ENCODE data around the gene SMAD5.

The SMAD5 gene

GRCh38 chr5:136132557-136133221 is at the start of gene SMAD5:
SMAD5 (plus strand) TSS chr5:136132845; CDS start chr5:136153761, 20,916 bp downstream.
- peak; percentile 84 for DNase-seq

GRCh38 chr5:136084698-136085097 is 47.9 kb upstream of the SMAD5 start:
- DNase-seq: no peak

- no peak for DNase-seq
Measured at GRCh38 chr5:136086783-136087566, 45.7 kb upstream of the SMAD5 start.

- no peak for DNase-seq
Measured at GRCh38 chr5:136087961-136088871, 44.4 kb upstream of the SMAD5 start.

- no peak for DNase-seq
Measured at GRCh38 chr5:136089791-136090190, 42.9 kb upstream of the SMAD5 start.

- DNase-seq: no peak
Measured at GRCh38 chr5:136090319-136090718, 42.3 kb upstream of the SMAD5 start.

- no peak for DNase-seq
Measured at GRCh38 chr5:136094189-136094912, 38.3 kb upstream of the SMAD5 start.

- no peak for DNase-seq
Measured at GRCh38 chr5:136094913-136095641, 37.6 kb upstream of the SMAD5 start.

- no peak for DNase-seq
Measured at GRCh38 chr5:136098176-136098575, 34.5 kb upstream of the SMAD5 start.

- no peak for DNase-seq
Measured at GRCh38 chr5:136099870-136100269, 32.8 kb upstream of the SMAD5 start.

- no peak for DNase-seq
Measured at GRCh38 chr5:136101884-136102283, 30.8 kb upstream of the SMAD5 start.

GRCh38 chr5:136103118-136103517 is 29.5 kb upstream of the SMAD5 start:
- DNase-seq: no peak

- no peak for DNase-seq
Measured at GRCh38 chr5:136104306-136104965, 28.2 kb upstream of the SMAD5 start.

GRCh38 chr5:136106351-136107031 is 26.2 kb upstream of the SMAD5 start:
- no peak for DNase-seq

- no peak for DNase-seq
Measured at GRCh38 chr5:136108180-136108611, 24.4 kb upstream of the SMAD5 start.

- no peak for DNase-seq
Measured at GRCh38 chr5:136108766-136109165, 23.9 kb upstream of the SMAD5 start.

- no peak for DNase-seq
Measured at GRCh38 chr5:136109453-136110135, 23.1 kb upstream of the SMAD5 start.

GRCh38 chr5:136113606-136114005 is 19.0 kb upstream of the SMAD5 start:
- no peak for DNase-seq

- no peak for DNase-seq
Measured at GRCh38 chr5:136114414-136115125, 18.1 kb upstream of the SMAD5 start.

All from stimulated activated CD8-positive, alpha-beta memory T cell treated with anti-CD3 and anti-CD28 coated beads, Interleukin-4, amount 100 ng/mL, for 48 hours (primary cell).